HepG2 (cell line): ENCODE measurements around the gene TBRG4. TPM values are rescaled to one million over a fixed set of nuclear protein-coding genes. Genes with fewer than 3 reads are reported as not detected.

Experiments used
- ATAC-seq: fragments of 200-7000 bp; cut with Tn5 transposase; 3 replicates; pipeline ENCODE4 v1.9.1; 2020; ENCODE audit warnings: mild to moderate bottlenecking, moderate library complexity
- BruUV-seq: library from RNA; stranded (reverse); fragments of 400-500 nt; replicated peaks from 2 replicates; lab custom pipeline; 2021; lab: Mats Ljungman, UMichigan
- CTCF ChIA-PET: fragments of 300-600 bp; formaldehyde crosslinking; extraction: SDS; loops from one replicate; lab custom pipeline; 2021; ENCODE audit warnings: low total read pairs, inconsistent platforms, low intra/inter-chr PET ratio; lab: Yijun Ruan, JAX
- POLR2A ChIA-PET: fragments of 350-600 bp; sonication (Branson Sonifier 250); formaldehyde crosslinking; loops from one replicate; lab custom pipeline; 2020; ENCODE audit warnings: antibody characterized with exemption, inconsistent platforms; lab: Yijun Ruan, JAX
- DNase-seq: peaks from one replicate; pipeline ENCODE4 v3.0.0-alpha.2; 2015; ENCODE audit warnings: low spot score
- FAIRE-seq: peaks from 3 replicates; lab custom pipeline; 2011; peaks lifted over from hg19 to GRCh38; lab: Jason Lieb, UNC
- H2AFZ ChIP-seq: one replicate; pipeline ENCODE4 v1.6.1; 2011; ENCODE audit warnings: low read length, inconsistent platforms
- H3K27ac ChIP-seq: fragments of 300-600 bp; 3 replicates; pipeline ENCODE4 v1.8.0; 2011; ENCODE audit warnings: mixed run types, mild to moderate bottlenecking, mixed read lengths, low read length, inconsistent platforms; ENCODE audit not compliant: insufficient read depth; ENCODE audit errors: extremely low read length
- H3K27me3 ChIP-seq, 2 experiments: fragments of 200-600 bp in 1 of 2; 2 replicates in 1 of 2; 3 replicates in 1 of 2; pipeline versions ENCODE4 v1.6.0 to v1.8.0; 2011; ENCODE audit warnings: low read length in 2 of 2, mild to moderate bottlenecking in 2 of 2, moderate library complexity in 2 of 2, inconsistent platforms in 1 of 2; ENCODE audit not compliant: insufficient read depth in 2 of 2, control insufficient read depth in 1 of 2
- H3K36me3 ChIP-seq, 2 experiments: fragments of 200-600 bp in 1 of 2; replicated peaks in 1 of 2; 2 replicates in 1 of 2; 3 replicates in 1 of 2; pipeline versions ENCODE4 v1.5.1 to v1.8.0; 2011; ENCODE audit warnings: low read length in 2 of 2, inconsistent platforms in 1 of 2; ENCODE audit not compliant: insufficient read depth in 2 of 2, control insufficient read depth in 1 of 2
- H3K4me1 ChIP-seq: 2 replicates; pipeline ENCODE4 v1.5.1; 2012; ENCODE audit warnings: low read length, inconsistent platforms; ENCODE audit not compliant: insufficient read depth
- H3K4me2 ChIP-seq: 2 replicates; pipeline ENCODE4 v1.6.0; 2011; ENCODE audit warnings: low read depth, low read length, inconsistent platforms
- H3K4me3 ChIP-seq, 3 experiments: fragments of 200-600 bp in 1 of 3; sonication (generic), shearing (Covaris generic) in 1 of 3; replicated peaks in 1 of 3; 2 replicates each; pipeline ENCODE4 v1.5.1; 2011 to 2016; ENCODE audit warnings: low read length in 3 of 3, inconsistent platforms in 2 of 3, low read depth in 2 of 3, mild to moderate bottlenecking in 2 of 3, control low read depth in 1 of 3, mixed read lengths in 1 of 3; ENCODE audit not compliant: insufficient read depth in 1 of 3
- H3K79me2 ChIP-seq: one replicate; pipeline ENCODE4 v1.6.1; 2011; ENCODE audit warnings: low read length, inconsistent platforms; ENCODE audit not compliant: insufficient read depth
- H3K9ac ChIP-seq: 2 replicates; pipeline ENCODE4 v1.6.0; 2011; ENCODE audit warnings: mild to moderate bottlenecking, low read depth, low read length, inconsistent platforms; ENCODE audit not compliant: insufficient read depth
- H3K9me3 ChIP-seq: 2 replicates; pipeline ENCODE4 v1.5.1; 2012; ENCODE audit warnings: mild to moderate bottlenecking, low read length
- H4K20me1 ChIP-seq: 2 replicates; pipeline ENCODE4 v1.6.0; 2011; ENCODE audit warnings: inconsistent platforms, mild to moderate bottlenecking, low read length, moderate library complexity; ENCODE audit not compliant: insufficient read depth
- HOXA9 ChIP-seq: sonication (generic); formaldehyde crosslinking; IDR thresholded peaks from 2 replicates; pipeline ENCODE4 v1.8.1; 2022; ENCODE audit warnings: missing genetic modification reagents, mild to moderate bottlenecking, moderate library complexity, borderline replicate concordance
- KDM3A ChIP-seq: IDR thresholded peaks from 2 replicates; pipeline ENCODE4 v1.6.1; 2018; ENCODE audit warnings: low read depth, missing compliant biosample characterization
- MLLT10 ChIP-seq: sonication (generic); formaldehyde crosslinking; IDR thresholded peaks from 2 replicates; pipeline ENCODE4 v1.4.0; 2020; ENCODE audit warnings: missing genetic modification reagents
- TAF15 ChIP-seq: fragments of 200-400 bp; formaldehyde crosslinking; IDR thresholded peaks from one replicate; pipeline ENCODE4 v1.6.1; 2018; ENCODE audit warnings: mild to moderate bottlenecking, low read depth, low read length; ENCODE audit not compliant: poor library complexity, severe bottlenecking
- XRCC5 ChIP-seq: fragments of 200-400 bp; formaldehyde crosslinking; optimal IDR thresholded peaks from 2 replicates; pipeline ENCODE3; 2017; ENCODE audit warnings: mild to moderate bottlenecking, low read length
- ZBTB3 ChIP-seq: sonication (generic); formaldehyde crosslinking; IDR thresholded peaks from 2 replicates; pipeline ENCODE4 v1.4.0; 2020; ENCODE audit warnings: low read depth, mild to moderate bottlenecking, moderate library complexity, missing genetic modification reagents, borderline replicate concordance
- ZNF160 ChIP-seq: sonication (generic); formaldehyde crosslinking; IDR thresholded peaks from 2 replicates; pipeline ENCODE4 v1.8.0; 2022; ENCODE audit warnings: mild to moderate bottlenecking, inconsistent platforms, missing genetic modification reagents
- ZNF207 ChIP-seq: fragments of 450-650 bp; IDR thresholded peaks from 2 replicates; pipeline ENCODE4 v1.6.1; 2016; ENCODE audit warnings: antibody characterized with exemption, borderline replicate concordance
- ZNF777 ChIP-seq: sonication (generic); formaldehyde crosslinking; IDR thresholded peaks from 2 replicates; pipeline ENCODE4 v1.4.0; 2020; ENCODE audit warnings: missing genetic modification reagents
- in situ Hi-C: cut with HindIII; loops from 2 replicates; pipeline ENCODE4 v1.10.0; 2017; ENCODE audit warnings: low pct_unique_long_range_greater_than_20kb; ENCODE audit not compliant: extremely low pct_ligation_motif_present
- intact Hi-C: fragments of 100-400 bp; cut with micrococcal nuclease; formaldehyde crosslinking; loops from one replicate; pipeline ENCODE4 v1.10.0; 2022; ENCODE audit not compliant: unreplicated experiment
- polyA plus RNA-seq, 8 experiments: library from polyadenylated mRNA; depleted of rRNA in 3 of 8; stranded (reverse) in 7 of 8; unstranded in 1 of 8; fragments of >200 nt; fragmentation: Illumina TruSeq in 4 of 8; extraction: Trizol in 4 of 8; gene quantifications; 2 replicates each; pipeline versions ENCODE4 v1.2.1 to v1.2.3, GENCODE V29; 2011 to 2016; ENCODE audit warnings: low read depth in 4 of 8, missing spikeins in 1 of 8, mixed read lengths in 1 of 8; ENCODE audit not compliant: insufficient read depth in 1 of 8
- total RNA-seq, 5 experiments: library from RNA; depleted of rRNA; stranded (reverse); fragments of >200 nt; fragmentation: Illumina TruSeq; extraction: Trizol; gene quantifications; 2 replicates each; pipeline ENCODE4 v1.2.3, GENCODE V29; 2016; ENCODE audit warnings: low read depth in 1 of 5
- TF ChIP-seq, protein P1 (sequence below): sonication (generic); formaldehyde crosslinking; conservative IDR thresholded peaks from 2 replicates; pipeline ENCODE4 v1.4.0; 2020; ENCODE audit warnings: missing genetic modification reagents
- TF ChIP-seq, protein P2 (sequence below): sonication (generic); IDR thresholded peaks from 2 replicates; pipeline ENCODE4 v1.6.1; 2016; ENCODE audit warnings: low read depth, borderline replicate concordance
- TF ChIP-seq, protein P3 (sequence below): sonication (generic); formaldehyde crosslinking; IDR thresholded peaks from 2 replicates; pipeline ENCODE4 v1.5.0; 2020; ENCODE audit warnings: mild to moderate bottlenecking, missing genetic modification reagents

The TBRG4 gene
- total and polyA plus RNA-seq, 2 of the 13 experiments (the other 11 are each of a cell fraction or from before 2014, with no cell fraction given), result 87.8 to 107 TPM

DNA sequence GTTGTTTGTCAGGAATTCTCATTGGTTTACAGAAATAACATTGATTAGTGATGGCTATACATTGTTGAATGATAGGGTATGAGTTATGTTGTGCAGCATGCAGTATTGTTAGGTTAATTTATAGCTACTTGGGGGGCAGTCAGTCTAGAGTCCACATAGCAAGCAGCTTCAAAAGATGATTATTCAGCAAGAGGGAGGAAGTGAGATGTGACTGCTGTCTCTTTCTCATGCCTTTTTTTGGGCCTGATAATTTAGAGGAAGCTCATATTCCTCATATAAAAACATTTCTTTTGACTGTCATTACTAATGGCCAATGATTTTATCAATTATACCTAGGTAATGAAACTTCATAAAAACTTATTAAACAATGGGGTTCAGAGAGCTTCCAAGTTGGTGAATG is 3.4 kb upstream of the TBRG4 start:
- Histone ChIP-seq H3K36me3 (no peaks in the 10 kb centered on the region), H3K4me2 (no peak overlapping the region), H3K4me3 (no peak overlapping the region), H3K9ac (no peak overlapping the region), H2AFZ (no peak overlapping the region), H3K79me2 (peaks cover 15% of the 10 kb centered on the region), H3K9me3 (no peaks in the 10 kb centered on the region), H3K4me1 (peaks cover 23% of the 10 kb centered on the region)
- intact Hi-C loops, result loop anchor here (5.0 kb wide), 1 partner anchor 113 kb away; the partner anchor contains the start of gene CCM2
- ChIA-PET CTCF (no interaction called here), POLR2A (no interaction called here)
- FAIRE-seq, result no peak
- DNase-seq, result no peak
- no TSS peak for BruUV-seq
- TF ChIP-seq, protein P1, sequence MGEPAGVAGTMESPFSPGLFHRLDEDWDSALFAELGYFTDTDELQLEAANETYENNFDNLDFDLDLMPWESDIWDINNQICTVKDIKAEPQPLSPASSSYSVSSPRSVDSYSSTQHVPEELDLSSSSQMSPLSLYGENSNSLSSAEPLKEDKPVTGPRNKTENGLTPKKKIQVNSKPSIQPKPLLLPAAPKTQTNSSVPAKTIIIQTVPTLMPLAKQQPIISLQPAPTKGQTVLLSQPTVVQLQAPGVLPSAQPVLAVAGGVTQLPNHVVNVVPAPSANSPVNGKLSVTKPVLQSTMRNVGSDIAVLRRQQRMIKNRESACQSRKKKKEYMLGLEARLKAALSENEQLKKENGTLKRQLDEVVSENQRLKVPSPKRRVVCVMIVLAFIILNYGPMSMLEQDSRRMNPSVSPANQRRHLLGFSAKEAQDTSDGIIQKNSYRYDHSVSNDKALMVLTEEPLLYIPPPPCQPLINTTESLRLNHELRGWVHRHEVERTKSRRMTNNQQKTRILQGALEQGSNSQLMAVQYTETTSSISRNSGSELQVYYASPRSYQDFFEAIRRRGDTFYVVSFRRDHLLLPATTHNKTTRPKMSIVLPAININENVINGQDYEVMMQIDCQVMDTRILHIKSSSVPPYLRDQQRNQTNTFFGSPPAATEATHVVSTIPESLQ (CRISPR knock-in tag), result no peak
- no peak for TF ChIP-seq HOXA9 (CRISPR knock-in tag)
- TF ChIP-seq, protein P2, sequence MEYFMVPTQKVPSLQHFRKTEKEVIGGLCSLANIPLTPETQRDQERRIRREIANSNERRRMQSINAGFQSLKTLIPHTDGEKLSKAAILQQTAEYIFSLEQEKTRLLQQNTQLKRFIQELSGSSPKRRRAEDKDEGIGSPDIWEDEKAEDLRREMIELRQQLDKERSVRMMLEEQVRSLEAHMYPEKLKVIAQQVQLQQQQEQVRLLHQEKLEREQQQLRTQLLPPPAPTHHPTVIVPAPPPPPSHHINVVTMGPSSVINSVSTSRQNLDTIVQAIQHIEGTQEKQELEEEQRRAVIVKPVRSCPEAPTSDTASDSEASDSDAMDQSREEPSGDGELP, result no peak
- TF ChIP-seq ZNF207, result no peak
- TF ChIP-seq TAF15, result no peak
- no peak for TF ChIP-seq MLLT10 (CRISPR knock-in tag)
- TF ChIP-seq ZNF160, result no peak
- no peak for TF ChIP-seq XRCC5
- no peak for TF ChIP-seq KDM3A (CRISPR knock-in tag)
- no peak for TF ChIP-seq ZBTB3
- TF ChIP-seq ZNF777 (CRISPR knock-in tag), result no peak
- TF ChIP-seq, protein P3, sequence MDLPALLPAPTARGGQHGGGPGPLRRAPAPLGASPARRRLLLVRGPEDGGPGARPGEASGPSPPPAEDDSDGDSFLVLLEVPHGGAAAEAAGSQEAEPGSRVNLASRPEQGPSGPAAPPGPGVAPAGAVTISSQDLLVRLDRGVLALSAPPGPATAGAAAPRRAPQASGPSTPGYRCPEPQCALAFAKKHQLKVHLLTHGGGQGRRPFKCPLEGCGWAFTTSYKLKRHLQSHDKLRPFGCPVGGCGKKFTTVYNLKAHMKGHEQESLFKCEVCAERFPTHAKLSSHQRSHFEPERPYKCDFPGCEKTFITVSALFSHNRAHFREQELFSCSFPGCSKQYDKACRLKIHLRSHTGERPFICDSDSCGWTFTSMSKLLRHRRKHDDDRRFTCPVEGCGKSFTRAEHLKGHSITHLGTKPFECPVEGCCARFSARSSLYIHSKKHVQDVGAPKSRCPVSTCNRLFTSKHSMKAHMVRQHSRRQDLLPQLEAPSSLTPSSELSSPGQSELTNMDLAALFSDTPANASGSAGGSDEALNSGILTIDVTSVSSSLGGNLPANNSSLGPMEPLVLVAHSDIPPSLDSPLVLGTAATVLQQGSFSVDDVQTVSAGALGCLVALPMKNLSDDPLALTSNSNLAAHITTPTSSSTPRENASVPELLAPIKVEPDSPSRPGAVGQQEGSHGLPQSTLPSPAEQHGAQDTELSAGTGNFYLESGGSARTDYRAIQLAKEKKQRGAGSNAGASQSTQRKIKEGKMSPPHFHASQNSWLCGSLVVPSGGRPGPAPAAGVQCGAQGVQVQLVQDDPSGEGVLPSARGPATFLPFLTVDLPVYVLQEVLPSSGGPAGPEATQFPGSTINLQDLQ (CRISPR knock-in tag), result no peak
- TF ChIP-seq, all 625 proteins: peak for 0
- Histone ChIP-seq H3K27me3 (no peaks in the 10 kb centered on the region; a peak in 1 of 5 replicates), H4K20me1 (no peaks in the 10 kb centered on the region; the same call in 1 of the 2 replicates), H3K27ac (no peak overlapping the region)
- no peak for ATAC-seq
- in situ Hi-C loops, result no loop called here
